GM12878 (cell line): ENCODE data around the gene ACAT2. TPM values are rescaled to one million over a fixed set of nuclear protein-coding genes. Genes with fewer than 3 reads are reported as not detected.
A peak's percentile ranks its signal among the peaks of the same experiment; 100 is the strongest.

Source experiments
- ATAC-seq: fragments of 200-7000 bp; cut with Tn5 transposase; 3 replicates; pipeline ENCODE4 v1.9.1; 2020; ENCODE audit warnings: mild to moderate bottlenecking, moderate library complexity
- BruUV-seq: library from RNA; stranded (reverse); fragments of 400-500 nt; replicated peaks from 2 replicates; lab custom pipeline; 2021; lab: Mats Ljungman, UMichigan
- CTCF ChIA-PET: fragments of 300-600 bp; sonication (Branson Sonifier 250); formaldehyde crosslinking; extraction: SDS; loops from one replicate; lab custom pipeline; 2021; ENCODE audit warnings: inconsistent platforms; lab: Yijun Ruan, JAX
- POLR2A ChIA-PET: fragments of 350-600 bp; formaldehyde crosslinking; extraction: SDS; loops from one replicate; lab custom pipeline; 2021; ENCODE audit warnings: inconsistent platforms; lab: Charles Lee
- RAD21 ChIA-PET: fragments of 300-600 bp; sonication (Branson Sonifier 250); formaldehyde crosslinking; loops from one replicate; lab custom pipeline; 2023; ENCODE audit warnings: antibody characterized with exemption; ENCODE audit not compliant: unreplicated experiment; lab: Charles Lee
- SMC1A ChIA-PET: fragments of 300-600 bp; sonication (Branson Sonifier 250); formaldehyde crosslinking; loops from one replicate; lab custom pipeline; 2023; ENCODE audit not compliant: unreplicated experiment, uncharacterized antibody; lab: Charles Lee
- DNase-seq: peaks from one replicate; pipeline ENCODE4 v3.0.0-alpha.2; 2011; ENCODE audit warnings: low read depth, low spot score
- FAIRE-seq: peaks from 3 replicates; lab custom pipeline; 2011; peaks lifted over from hg19 to GRCh38; lab: Jason Lieb, UNC
- H2AFZ ChIP-seq: 2 replicates; pipeline ENCODE4 v1.6.0; 2011; ENCODE audit warnings: low read depth, low read length, control low read depth; ENCODE audit not compliant: control insufficient read depth
- H3K27ac ChIP-seq: 2 replicates; pipeline ENCODE4 v1.5.1; 2011; ENCODE audit warnings: control low read depth; ENCODE audit not compliant: control insufficient read depth, insufficient read depth
- H3K27me3 ChIP-seq, 2 experiments: replicated peaks in 1 of 2; 2 replicates each; pipeline versions ENCODE4 v1.6.0 to v1.6.1; 2011; ENCODE audit warnings: low read length in 1 of 2; ENCODE audit not compliant: control insufficient read depth in 2 of 2, insufficient read depth in 2 of 2
- H3K36me3 ChIP-seq, 2 experiments: 2 replicates each; pipeline ENCODE4 v1.5.1; 2011; ENCODE audit warnings: low read length in 1 of 2; ENCODE audit not compliant: control insufficient read depth in 2 of 2, insufficient read depth in 2 of 2
- H3K4me1 ChIP-seq: 2 replicates; pipeline ENCODE4 v1.6.1; 2011; ENCODE audit warnings: mild to moderate bottlenecking, low read length, moderate library complexity, mixed read lengths; ENCODE audit not compliant: control insufficient read depth, insufficient read depth
- H3K4me2 ChIP-seq: 2 replicates; pipeline ENCODE4 v1.6.0; 2011; ENCODE audit warnings: control low read depth; ENCODE audit not compliant: control insufficient read depth, insufficient read depth
- H3K4me3 ChIP-seq: fragments of 200-600 bp; sonication (generic); 2 replicates; pipeline ENCODE4 v1.5.1; 2016
- H3K79me2 ChIP-seq: 2 replicates; pipeline ENCODE4 v1.6.0; 2011; ENCODE audit warnings: low read length; ENCODE audit not compliant: control insufficient read depth, insufficient read depth
- H3K9ac ChIP-seq: 2 replicates; pipeline ENCODE4 v1.8.0; 2011; ENCODE audit warnings: low read length, control low read depth, mixed read lengths; ENCODE audit not compliant: control insufficient read depth, insufficient read depth
- H3K9me3 ChIP-seq: replicated peaks from 3 replicates; pipeline ENCODE4 v1.5.1; 2011; ENCODE audit warnings: mild to moderate bottlenecking, low read length; ENCODE audit not compliant: control insufficient read depth, insufficient read depth
- H4K20me1 ChIP-seq: 2 replicates; pipeline ENCODE4 v1.6.0; 2011; ENCODE audit not compliant: control insufficient read depth, insufficient read depth
- ATF3 ChIP-seq: IDR thresholded peaks from 2 replicates; pipeline ENCODE4 v1.6.1; 2011; ENCODE audit warnings: low read depth, mild to moderate bottlenecking, low read length, moderate library complexity, borderline replicate concordance; ENCODE audit errors: extremely low read depth
- CEBPZ ChIP-seq: fragments of 150-350 bp; IDR thresholded peaks from 2 replicates; pipeline ENCODE4 v1.6.1; 2016; ENCODE audit warnings: low read depth, low read length
- CREB1 ChIP-seq: IDR thresholded peaks from 2 replicates; pipeline ENCODE4 v1.6.1; 2012; ENCODE audit warnings: low read depth, mild to moderate bottlenecking, inconsistent platforms
- CUX1 ChIP-seq: IDR thresholded peaks from 2 replicates; pipeline ENCODE4 v1.6.1; 2012; ENCODE audit warnings: improper control_type of control experiment, low read depth, low read length; ENCODE audit not compliant: insufficient replicate concordance
- ETV6 ChIP-seq, 2 experiments: fragments of 450-650 bp in 1 of 2; IDR thresholded peaks in 1 of 2; conservative IDR thresholded peaks in 1 of 2; 2 replicates each; pipeline ENCODE4 v1.6.1; 2014; ENCODE audit warnings: antibody characterized with exemption in 1 of 2, borderline replicate concordance in 1 of 2, low read depth in 1 of 2, mild to moderate bottlenecking in 1 of 2, moderate library complexity in 1 of 2
- FOXK2 ChIP-seq: fragments of 450-650 bp; IDR thresholded peaks from 2 replicates; pipeline ENCODE4 v1.6.1; 2017; ENCODE audit warnings: mild to moderate bottlenecking, moderate library complexity
- GABPA ChIP-seq: IDR thresholded peaks from 2 replicates; pipeline ENCODE4 v1.6.1; 2014; ENCODE audit warnings: antibody characterized with exemption, low read depth, mild to moderate bottlenecking, inconsistent platforms
- RELA ChIP-seq: fragments of 450-650 bp; IDR thresholded peaks from 2 replicates; pipeline ENCODE4 v1.8.0; 2014; ENCODE audit warnings: borderline replicate concordance; ENCODE audit not compliant: partially characterized antibody
- SREBF1 ChIP-seq: IDR thresholded peaks from 2 replicates; pipeline ENCODE4 v1.6.1; 2012; ENCODE audit warnings: mild to moderate bottlenecking, low read length
- SUPT20H ChIP-seq: IDR thresholded peaks from 2 replicates; pipeline ENCODE4 v1.6.1; 2011; ENCODE audit warnings: low read depth, mild to moderate bottlenecking, low read length, moderate library complexity, borderline replicate concordance; ENCODE audit not compliant: control insufficient read depth
- WGBS: methylation state at CpG from one replicate; pipeline ENCODE4 v1.1.6; 2016; ENCODE audit warnings: low lambda C conversion rate; ENCODE audit not compliant: insufficient replicate concordance, insufficient coverage; ENCODE audit errors: missing lambda C conversion rate; 5-methylcytosine and 5-hydroxymethylcytosine counted together
- in situ Hi-C: fragments of 300-500 bp; cut with MboI; formaldehyde crosslinking; loops from 9 replicates; pipeline ENCODE4 v1.14.3; 2018; ENCODE audit warnings: mixed read lengths
- intact Hi-C: fragments of 100-400 bp; cut with micrococcal nuclease; formaldehyde crosslinking; loops from one replicate; pipeline ENCODE4 v1.14.2; 2022; ENCODE audit not compliant: unreplicated experiment
- polyA plus RNA-seq, 11 experiments: library from polyadenylated mRNA; depleted of rRNA in 4 of 11; unstranded in 6 of 11; stranded (reverse) in 5 of 11; fragments of >200 nt; fragmentation: Nextera tagmentation in 4 of 11; fragmentation: Illumina TruSeq in 1 of 11; extraction: Ambion mirVana in 4 of 11; extraction: Trizol in 1 of 11; gene quantifications; 1 replicate in 1 of 11; 2 replicates in 10 of 11; pipeline versions ENCODE4 v1.2.1 to v1.2.3, GENCODE V29; 2011 to 2016; ENCODE audit warnings: inconsistent platforms in 2 of 11, missing spikeins in 2 of 11, low read depth in 1 of 11
- total RNA-seq, 4 experiments: library from RNA; depleted of rRNA in 3 of 4; stranded (reverse); fragments of >200 nt in 3 of 4; fragmentation: Illumina TruSeq in 1 of 4; extraction: Trizol in 1 of 4; gene quantifications; 2 replicates each; pipeline versions ENCODE4 v1.2.1 to v1.2.3, GENCODE V29; 2013 to 2021

Gene ACAT2
- total and polyA plus RNA-seq, 10 of the 15 experiments (the other 5 are each of a cell fraction or from before 2014, with no cell fraction given) = 87.9 to 257 (median 132) TPM

GRCh38 chr6:159760602-159761057, 1.2 kb upstream of the ACAT2 start (continued):
- TF ChIP-seq CEBPZ (no peak), FOXK2 (no peak), SREBF1 (no peak), CREB1 (no peak), ATF3 (no peak), RELA (no peak)

GRCh38 chr6:159761129-159761872, 544 bp upstream of the ACAT2 start:
- ATAC-seq (no peak), DNase-seq (no peak), FAIRE-seq (no peak)
- H3K4me1 ChIP-seq = peaks cover 5% of the 10 kb centered on the region
- peak overlapping the region; percentile 56 for H3K4me2 ChIP-seq
- peak overlapping the region; percentile 88 for H3K4me3 ChIP-seq
- POLR2A ChIA-PET = interaction anchor here (0.5 to 4.8 kb wide), 14 partner anchors 9 to 1230 kb away, joined by 3 to 50 read pairs (median 4); partner anchors contain the start of genes MRPL18, TCP1 and WTAP
- peak overlapping the region; percentile 72 for H2AFZ ChIP-seq
- no peaks in the 10 kb centered on the region for H4K20me1 ChIP-seq
- H3K9me3 ChIP-seq = no peaks in the 10 kb centered on the region
- WGBS = 3% methylated on average over 38 of the region's 45 CpGs
- RAD21 ChIA-PET = interaction anchor here (1.0 to 2.3 kb wide), 5 partner anchors 27 to 34 kb away, joined by 3 to 10 read pairs (median 6); partner anchors contain the start of genes MRPL18, TCP1 and WTAP
- peaks cover 26% of the 10 kb centered on the region for H3K79me2 ChIP-seq
- CTCF ChIA-PET = interaction anchor here (0.9 to 1.9 kb wide), 9 partner anchors 10 to 71 kb away, joined by 3 to 8 read pairs (median 5); partner anchors contain the start of gene WTAP
- H3K27ac ChIP-seq = peak overlapping the region; percentile 96
- SMC1A ChIA-PET = interaction anchor here (0.7 to 3.6 kb wide), 10 partner anchors 20 to 70 kb away, joined by 3 to 20 read pairs (median 6); partner anchors contain the start of genes MRPL18, TCP1 and WTAP
- H3K36me3 ChIP-seq = peaks cover 2 to 18% of the 10 kb centered on the region in 2 experiments; a peak in 3 of 4 replicates
- no peaks in the 10 kb centered on the region for H3K27me3 ChIP-seq
- in situ Hi-C loops (no loop called here), intact Hi-C loops (no loop called here)
- H3K9ac ChIP-seq = peak overlapping the region; percentile 81
- BruUV-seq = TSS peak; percentile 91
- no peak for TF ChIP-seq ETV6 (conservative IDR thresholded peaks at IDR 0.05 in 1 of 2, IDR thresholded peaks at IDR 0.05 in 1 of 2; ENCODE audit: borderline replicate concordance in 1 of 2, low read depth in 1 of 2)
- no peak for TF ChIP-seq CUX1
- peak; percentile 57 for TF ChIP-seq GABPA
- TF ChIP-seq SUPT20H = no peak
